Calu3 (cell line): ENCODE results near the gene USO1. TPM values are rescaled to one million over a fixed set of nuclear protein-coding genes. Genes with fewer than 3 reads are reported as not detected.

ENCODE experiments used
- BruUV-seq: library from RNA; stranded (reverse); fragments of 400-500 nt; replicated peaks from 2 replicates; lab custom pipeline; 2021; lab: Mats Ljungman, UMichigan
- CTCF ChIA-PET: fragments of 300-600 bp; sonication (Branson Sonifier 250); formaldehyde crosslinking; loops from one replicate; lab custom pipeline; 2022; ENCODE audit warnings: antibody characterized with exemption; lab: Charles Lee
- DNase-seq: peaks from one replicate; pipeline ENCODE4 v3.0.0; 2022
- H3K27ac Mint-ChIP-seq: one replicate; pipeline ENCODE4 v1.8.0; 2022; ENCODE audit warnings: mixed read lengths; ENCODE audit not compliant: unreplicated experiment
- H3K27me3 Mint-ChIP-seq: one replicate; pipeline ENCODE4 v1.8.0; 2022; ENCODE audit warnings: mixed read lengths; ENCODE audit not compliant: unreplicated experiment
- H3K36me3 Mint-ChIP-seq: one replicate; pipeline ENCODE4 v1.8.0; 2022; ENCODE audit warnings: mild to moderate bottlenecking, moderate library complexity, mixed read lengths; ENCODE audit not compliant: insufficient read depth, unreplicated experiment
- H3K4me1 Mint-ChIP-seq: one replicate; pipeline ENCODE4 v1.8.0; 2022; ENCODE audit warnings: mild to moderate bottlenecking, low read depth, mixed read lengths; ENCODE audit not compliant: unreplicated experiment
- H3K4me3 Mint-ChIP-seq: one replicate; pipeline ENCODE4 v1.8.0; 2022; ENCODE audit warnings: mild to moderate bottlenecking, low read depth, moderate library complexity, mixed read lengths; ENCODE audit not compliant: unreplicated experiment
- H3K9me3 Mint-ChIP-seq: one replicate; pipeline ENCODE4 v1.8.0; 2022; ENCODE audit warnings: low read depth, mixed read lengths; ENCODE audit not compliant: unreplicated experiment
- CTCF ChIP-seq: fragments of 200-600 bp; IDR thresholded peaks from one replicate; pipeline ENCODE4 v1.8.0; 2022; ENCODE audit warnings: antibody characterized with exemption; ENCODE audit not compliant: unreplicated experiment
- intact Hi-C: fragments of 100-400 bp; cut with micrococcal nuclease; formaldehyde crosslinking; loops from one replicate; pipeline ENCODE4 v1.10.0; 2022; ENCODE audit not compliant: unreplicated experiment
- total RNA-seq: library from RNA; stranded (reverse); gene quantifications from 2 replicates; pipeline ENCODE4 v1.2.3, GENCODE V29; 2022

The USO1 gene
- total RNA-seq, 1 experiment from 2014 or later: 45.4 TPM

- peak overlapping the region; percentile 71 for H3K4me3 Mint-ChIP-seq
- H3K27ac Mint-ChIP-seq: peak overlapping the region; percentile 66
- TF ChIP-seq CTCF: no peak
- intact Hi-C loops: no loop called here
- H3K9me3 Mint-ChIP-seq: no peaks in the 10 kb centered on the region
- no peak for DNase-seq
- BruUV-seq: no TSS peak
- H3K4me1 Mint-ChIP-seq: peaks cover 29% of the 10 kb centered on the region
- H3K36me3 Mint-ChIP-seq: peaks cover 31% of the 10 kb centered on the region
- H3K27me3 Mint-ChIP-seq: no peaks in the 10 kb centered on the region
- CTCF ChIA-PET: interaction anchor here (0.6 kb wide), 1 partner anchor 57 kb away, joined by 3 read pairs; no protein-coding TSS in a partner anchor
Measured at GRCh38 chr4:75726577-75726976, 2.2 kb downstream of the USO1 start.

- intact Hi-C loops: no loop called here
- Mint-ChIP-seq H3K27ac (peak overlapping the region; percentile 66), H3K36me3 (peaks cover 31% of the 10 kb centered on the region), H3K27me3 (no peaks in the 10 kb centered on the region), H3K4me1 (peaks cover 29% of the 10 kb centered on the region), H3K4me3 (peak overlapping the region; percentile 71), H3K9me3 (no peaks in the 10 kb centered on the region)
- CTCF ChIA-PET: interaction anchor here (0.6 kb wide), 1 partner anchor 57 kb away, joined by 3 read pairs; no protein-coding TSS in a partner anchor
- no peak for DNase-seq
- TF ChIP-seq CTCF: no peak
- BruUV-seq: no TSS peak
Measured at GRCh38 chr4:75727073-75727472, 2.7 kb downstream of the USO1 start.

- Mint-ChIP-seq H3K27ac (no peak overlapping the region), H3K4me1 (peaks cover 18% of the 10 kb centered on the region), H3K4me3 (no peak overlapping the region), H3K9me3 (no peaks in the 10 kb centered on the region), H3K27me3 (no peaks in the 10 kb centered on the region), H3K36me3 (peaks cover 16% of the 10 kb centered on the region)
- CTCF ChIA-PET: no interaction called here
- DNase-seq: no peak
- TF ChIP-seq CTCF: no peak
- BruUV-seq: no TSS peak
- intact Hi-C loops: no loop called here
Measured at GRCh38 chr4:75729836-75730235, 5.5 kb downstream of the USO1 start.

- no peak for DNase-seq
- no TSS peak for BruUV-seq
- no peak overlapping the region for H3K4me3 Mint-ChIP-seq
- H3K36me3 Mint-ChIP-seq: no peaks in the 10 kb centered on the region
- TF ChIP-seq CTCF: no peak
- CTCF ChIA-PET: interaction anchor here (0.6 to 0.7 kb wide), 3 partner anchors 103 to 176 kb away, joined by 3 to 5 read pairs (median 4); partner anchors contain the start of gene CDKL2
- intact Hi-C loops: no loop called here
- no peaks in the 10 kb centered on the region for H3K4me1 Mint-ChIP-seq
- no peak overlapping the region for H3K27ac Mint-ChIP-seq
- no peaks in the 10 kb centered on the region for H3K9me3 Mint-ChIP-seq
- H3K27me3 Mint-ChIP-seq: no peaks in the 10 kb centered on the region
Measured at GRCh38 chr4:75733369-75733768, 9.0 kb downstream of the USO1 start.
